Measurements from ENCODE around the gene CWC22.
"Not testable (repeated sequence)": the region's sequence is repeated elsewhere in the genome, so short reads cannot be mapped to it uniquely, and the experiment has no call there.

The CWC22 gene

DNA sequence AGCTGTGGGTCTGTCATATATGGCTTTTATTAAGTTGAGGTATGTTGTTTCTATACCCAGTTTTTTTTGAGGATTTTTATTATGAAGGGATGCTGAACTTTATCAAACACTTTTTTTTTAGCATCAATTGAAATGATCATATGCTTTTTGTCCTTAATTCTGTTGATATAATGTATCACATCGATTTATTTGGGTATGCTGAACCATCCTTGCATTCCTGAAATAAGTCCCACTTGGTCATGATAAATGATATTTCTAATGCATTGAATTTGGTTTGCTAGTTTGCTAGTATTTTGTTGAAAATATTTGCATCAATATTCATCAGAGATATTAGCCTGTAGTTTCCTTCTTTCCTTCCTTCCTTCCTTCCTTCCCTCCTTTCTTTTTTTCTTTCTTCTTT is 22.5 kb upstream of the CWC22 start:
- Histone ChIP-seq H3K4me1 (ENCODE audit: control insufficient read depth, insufficient read depth, low read length) (peaks cover 9% of the 10 kb centered on the region; the same call in 1 of the 2 replicates), H3K9me3 (ENCODE audit: control insufficient read depth, insufficient read depth, low read length) (no peaks in the 10 kb centered on the region), H3K9ac (ENCODE audit: low read depth, low read length) (no peak overlapping the region), H3K36me3 (ENCODE audit: control insufficient read depth, insufficient read depth, low read length) (no peaks in the 10 kb centered on the region), H3K4me3 (ENCODE audit: low read depth, low read length) (no peak overlapping the region), H3K27ac (ENCODE audit: low read depth, low read length) (no peak overlapping the region), H3K27me3 (ENCODE audit: control insufficient read depth, insufficient read depth, low read length) (no peaks in the 10 kb centered on the region)

DNA sequence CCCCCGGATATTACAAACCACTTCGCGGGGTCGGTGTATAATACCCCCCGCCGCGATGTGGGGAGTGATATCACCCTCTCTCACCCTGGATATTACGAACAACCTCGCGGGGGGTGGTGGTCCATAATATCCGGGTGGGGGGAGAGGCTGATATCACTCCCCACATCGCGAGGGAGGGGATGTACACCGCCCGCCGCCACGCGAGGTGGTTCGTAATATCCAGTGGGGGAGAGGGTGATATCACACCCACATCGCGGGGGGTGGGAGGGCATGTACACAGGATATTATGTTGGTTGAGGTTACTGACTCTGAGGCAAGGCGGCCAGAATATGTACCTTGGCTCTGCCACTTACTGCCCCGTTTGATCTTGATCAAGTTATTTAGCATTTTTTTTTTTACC is 14.8 kb upstream of the CWC22 start:
- H3K4me1 ChIP-seq (ENCODE audit: control insufficient read depth, insufficient read depth, low read length): no peaks in the 10 kb centered on the region; the same call in 1 of the 2 replicates
- no peaks in the 10 kb centered on the region for H3K9me3 ChIP-seq (ENCODE audit: control insufficient read depth, insufficient read depth, low read length)
- H3K4me3 ChIP-seq (ENCODE audit: low read depth, low read length): no peak overlapping the region
- no peaks in the 10 kb centered on the region for H3K36me3 ChIP-seq (ENCODE audit: control insufficient read depth, insufficient read depth, low read length)
- H3K27me3 ChIP-seq (ENCODE audit: control insufficient read depth, insufficient read depth, low read length): no peaks in the 10 kb centered on the region
- no peak overlapping the region for H3K9ac ChIP-seq (ENCODE audit: low read depth, low read length)
- no peak overlapping the region for H3K27ac ChIP-seq (ENCODE audit: low read depth, low read length)

DNA sequence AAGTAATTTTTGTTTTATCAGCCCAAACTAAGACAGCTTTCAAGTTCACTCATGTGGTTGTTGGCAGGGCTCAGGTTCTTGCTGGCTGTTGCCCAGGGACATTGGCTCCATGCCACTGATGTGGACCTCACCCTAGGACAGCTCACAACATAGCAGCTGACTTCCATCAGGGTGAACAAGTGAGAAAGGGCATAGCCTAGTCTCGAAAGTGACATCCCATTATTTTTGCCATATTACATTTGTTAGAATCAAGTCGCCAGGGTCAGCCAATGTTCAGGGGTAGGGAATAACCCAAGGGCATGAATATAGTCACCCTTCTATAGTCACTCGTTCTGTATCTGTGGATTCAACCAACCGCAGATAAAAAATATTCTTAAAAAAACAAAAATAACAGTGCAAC is 10.7 kb upstream of the CWC22 start:
- no peaks in the 10 kb centered on the region for H3K27me3 ChIP-seq (ENCODE audit: control insufficient read depth, insufficient read depth, low read length)
- H3K4me1 ChIP-seq (ENCODE audit: control insufficient read depth, insufficient read depth, low read length): no peaks in the 10 kb centered on the region; the same call in 1 of the 2 replicates
- H3K9me3 ChIP-seq (ENCODE audit: control insufficient read depth, insufficient read depth, low read length): no peaks in the 10 kb centered on the region
- no peaks in the 10 kb centered on the region for H3K36me3 ChIP-seq (ENCODE audit: control insufficient read depth, insufficient read depth, low read length)
- H3K9ac ChIP-seq (ENCODE audit: low read depth, low read length): no peak overlapping the region
- no peak overlapping the region for H3K27ac ChIP-seq (ENCODE audit: low read depth, low read length)
- no peak overlapping the region for H3K4me3 ChIP-seq (ENCODE audit: low read depth, low read length)

DNA sequence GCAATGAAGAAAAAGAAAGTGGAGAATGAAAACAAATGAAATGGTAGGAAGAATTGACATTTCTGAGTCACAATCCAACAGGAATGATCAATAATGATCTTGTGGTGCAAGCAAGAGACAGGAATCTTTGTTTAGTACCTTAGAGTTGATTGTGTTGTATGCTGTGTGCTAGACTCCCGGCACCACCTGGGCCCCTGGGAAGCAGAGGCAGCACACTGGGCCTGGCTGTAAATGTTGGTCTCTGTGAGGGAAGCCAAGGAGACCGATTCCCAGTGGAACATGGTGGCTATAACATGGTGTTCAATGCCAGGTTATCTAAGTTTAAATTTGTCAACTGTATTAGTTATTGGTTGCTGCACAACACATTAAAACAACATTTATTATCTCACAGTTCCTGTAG is 9.8 kb upstream of the CWC22 start:
- H3K9me3 ChIP-seq (ENCODE audit: control insufficient read depth, insufficient read depth, low read length): no peaks in the 10 kb centered on the region
- no peak overlapping the region for H3K4me3 ChIP-seq (ENCODE audit: low read depth, low read length)
- H3K9ac ChIP-seq (ENCODE audit: low read depth, low read length): no peak overlapping the region
- H3K4me1 ChIP-seq (ENCODE audit: control insufficient read depth, insufficient read depth, low read length): no peaks in the 10 kb centered on the region
- H3K36me3 ChIP-seq (ENCODE audit: control insufficient read depth, insufficient read depth, low read length): no peaks in the 10 kb centered on the region
- no peak overlapping the region for H3K27ac ChIP-seq (ENCODE audit: low read depth, low read length)
- no peaks in the 10 kb centered on the region for H3K27me3 ChIP-seq (ENCODE audit: control insufficient read depth, insufficient read depth, low read length)

DNA sequence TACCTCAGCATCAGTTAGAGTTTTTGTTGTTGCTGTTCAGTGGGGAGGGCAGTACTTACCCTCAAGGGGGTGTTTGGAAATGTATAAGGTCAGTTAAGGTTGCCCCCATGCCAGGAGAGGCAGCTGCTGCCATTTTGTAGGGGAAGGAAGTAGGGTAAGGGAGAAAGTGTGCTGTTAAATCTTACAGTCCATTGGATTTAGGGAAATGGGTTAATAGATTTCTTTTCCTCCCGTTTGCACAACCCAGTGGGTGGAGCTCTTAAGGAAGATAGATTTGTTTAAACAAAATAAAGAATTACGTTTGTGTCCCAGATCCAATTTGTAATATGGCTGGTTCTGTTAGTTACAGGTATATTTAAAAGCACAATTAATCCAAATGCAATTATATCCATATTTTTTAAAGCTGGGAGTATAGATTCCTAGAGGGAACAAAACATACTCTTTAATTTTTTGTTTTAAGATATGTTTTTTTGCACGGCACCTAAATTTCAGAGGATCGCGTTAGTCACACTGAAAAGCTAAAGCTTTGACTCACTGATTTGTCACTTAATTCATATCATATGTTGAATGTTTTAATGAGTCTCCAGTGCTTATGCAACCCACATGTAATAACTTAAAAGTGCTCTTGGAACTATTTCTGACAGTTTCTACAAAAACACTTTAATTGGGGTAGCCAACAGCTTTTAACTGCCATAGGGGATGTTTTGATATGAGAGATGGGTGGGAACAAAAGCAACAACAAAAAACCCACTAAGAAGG is 9.0 kb upstream of the CWC22 start:
- Histone ChIP-seq H3K9ac (ENCODE audit: low read depth, low read length) (no peak overlapping the region), H3K36me3 (ENCODE audit: control insufficient read depth, insufficient read depth, low read length) (no peaks in the 10 kb centered on the region), H3K4me1 (ENCODE audit: control insufficient read depth, insufficient read depth, low read length) (no peaks in the 10 kb centered on the region), H3K9me3 (ENCODE audit: control insufficient read depth, insufficient read depth, low read length) (no peaks in the 10 kb centered on the region), H3K27me3 (ENCODE audit: control insufficient read depth, insufficient read depth, low read length) (no peaks in the 10 kb centered on the region), H3K27ac (ENCODE audit: low read depth, low read length) (no peak overlapping the region), H3K4me3 (ENCODE audit: low read depth, low read length) (no peak overlapping the region)

DNA sequence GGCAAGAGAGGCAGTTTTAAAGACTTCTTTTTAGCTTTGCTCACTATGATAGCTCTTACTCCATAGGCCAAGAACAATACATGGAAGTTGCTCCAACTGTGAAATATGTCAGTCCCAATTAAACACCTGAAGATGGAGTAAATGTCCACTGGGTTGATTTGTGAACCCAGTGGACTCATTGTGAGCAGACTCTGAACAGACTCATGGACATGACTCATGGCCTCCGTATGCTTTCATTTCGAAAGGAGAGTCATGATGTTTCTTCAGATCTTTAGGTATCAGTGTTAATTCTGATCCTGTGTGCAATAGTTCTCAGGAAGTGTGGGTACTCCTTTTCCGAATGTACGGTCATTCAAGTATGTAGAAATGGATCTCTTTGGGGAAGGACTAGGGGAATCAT is 5.4 kb upstream of the CWC22 start:
- Histone ChIP-seq H3K9ac (ENCODE audit: low read depth, low read length) (no peak overlapping the region), H3K4me1 (ENCODE audit: control insufficient read depth, insufficient read depth, low read length) (0 out of 2 replicates have a peak, but pooled peaks cover under 1% of the 10 kb centered on the region), H3K4me3 (ENCODE audit: low read depth, low read length) (no peak overlapping the region), H3K27ac (ENCODE audit: low read depth, low read length) (no peak overlapping the region), H3K27me3 (ENCODE audit: control insufficient read depth, insufficient read depth, low read length) (no peaks in the 10 kb centered on the region), H3K9me3 (ENCODE audit: control insufficient read depth, insufficient read depth, low read length) (no peaks in the 10 kb centered on the region), H3K36me3 (ENCODE audit: control insufficient read depth, insufficient read depth, low read length) (no peaks in the 10 kb centered on the region)

- no peak overlapping the region for H3K27ac ChIP-seq (ENCODE audit: low read depth, low read length)
- H3K4me3 ChIP-seq (ENCODE audit: low read depth, low read length): no peak overlapping the region
- no peak overlapping the region for H3K9ac ChIP-seq (ENCODE audit: low read depth, low read length)
- no peaks in the 10 kb centered on the region for H3K36me3 ChIP-seq (ENCODE audit: control insufficient read depth, insufficient read depth, low read length)
- no peaks in the 10 kb centered on the region for H3K27me3 ChIP-seq (ENCODE audit: control insufficient read depth, insufficient read depth, low read length)
- peaks cover 8% of the 10 kb centered on the region; the same call in 1 of the 2 replicates for H3K4me1 ChIP-seq (ENCODE audit: control insufficient read depth, insufficient read depth, low read length)
- H3K9me3 ChIP-seq (ENCODE audit: control insufficient read depth, insufficient read depth, low read length): no peaks in the 10 kb centered on the region
Observed at GRCh38 chr2:180010701-180011100, 3.6 kb upstream of the CWC22 start.

GRCh38 chr2:180006231-180006630 is 866 bp downstream of the CWC22 start:
- H3K9ac ChIP-seq (ENCODE audit: low read depth, low read length): peak overlapping the region; percentile 96
- H3K27ac ChIP-seq (ENCODE audit: low read depth, low read length): peak overlapping the region; percentile 86
- peaks cover 27% of the 10 kb centered on the region; the same call in 1 of the 2 replicates for H3K4me1 ChIP-seq (ENCODE audit: control insufficient read depth, insufficient read depth, low read length)
- H3K36me3 ChIP-seq (ENCODE audit: control insufficient read depth, insufficient read depth, low read length): 0 out of 2 replicates have a peak, but pooled peaks cover 8% of the 10 kb centered on the region
- H3K9me3 ChIP-seq (ENCODE audit: control insufficient read depth, insufficient read depth, low read length): no peaks in the 10 kb centered on the region
- H3K4me3 ChIP-seq (ENCODE audit: low read depth, low read length): peak overlapping the region; percentile 92
- no peaks in the 10 kb centered on the region for H3K27me3 ChIP-seq (ENCODE audit: control insufficient read depth, insufficient read depth, low read length)

DNA sequence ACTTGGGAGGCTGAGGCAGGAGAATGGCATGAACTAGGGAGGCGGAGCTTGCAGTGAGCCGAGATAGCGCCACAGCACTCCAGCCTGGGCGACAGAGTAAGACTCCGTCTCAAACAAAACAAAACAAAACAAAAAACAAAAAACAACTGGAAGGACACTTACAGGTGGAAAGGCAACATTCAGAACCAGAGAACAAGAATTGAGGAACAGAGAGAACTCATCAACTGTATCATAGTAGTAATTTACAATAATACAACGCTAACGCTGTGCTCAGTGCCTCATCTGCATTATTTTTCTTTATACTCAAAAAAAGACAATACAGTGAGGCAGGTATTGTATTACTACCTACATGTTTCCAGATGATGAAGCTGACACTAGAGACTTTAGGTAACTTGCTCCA is 1.6 kb downstream of the CWC22 start:
- H3K9ac ChIP-seq (ENCODE audit: low read depth, low read length); H3K27me3 ChIP-seq (ENCODE audit: control insufficient read depth, insufficient read depth, low read length); H3K36me3 ChIP-seq (ENCODE audit: control insufficient read depth, insufficient read depth, low read length); H3K27ac ChIP-seq (ENCODE audit: low read depth, low read length); H3K9me3 ChIP-seq (ENCODE audit: control insufficient read depth, insufficient read depth, low read length): not testable (repeated sequence)
- peak overlapping the region; percentile 92 for H3K4me3 ChIP-seq (ENCODE audit: low read depth, low read length)
- H3K4me1 ChIP-seq (ENCODE audit: control insufficient read depth, insufficient read depth, low read length): peaks cover 27% of the 10 kb centered on the region; the same call in 1 of the 2 replicates

DNA sequence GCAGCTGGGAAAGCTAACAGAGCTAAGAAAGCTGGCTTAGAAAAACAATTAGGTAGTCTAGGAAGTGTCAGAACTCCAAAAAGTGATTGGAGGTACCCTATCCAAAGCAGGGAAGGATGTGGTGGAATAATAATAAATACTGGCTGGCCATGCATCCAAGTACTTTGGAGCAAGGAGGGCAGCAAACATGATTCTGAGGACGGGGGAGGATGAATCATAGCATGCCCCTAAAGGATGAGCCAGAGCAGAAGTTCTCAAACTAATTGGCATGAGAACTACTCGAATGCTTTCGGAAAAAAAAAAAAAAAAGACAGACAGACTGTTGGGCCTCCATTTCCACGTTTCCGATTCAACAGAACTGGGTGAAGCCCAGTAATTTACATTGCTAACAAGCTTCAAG is 2.4 kb downstream of the CWC22 start:
- Histone ChIP-seq H3K36me3 (ENCODE audit: control insufficient read depth, insufficient read depth, low read length) (0 out of 2 replicates have a peak, but pooled peaks cover 8% of the 10 kb centered on the region), H3K9me3 (ENCODE audit: control insufficient read depth, insufficient read depth, low read length) (no peaks in the 10 kb centered on the region), H3K4me3 (ENCODE audit: low read depth, low read length) (peak overlapping the region; percentile 39; the same call in 1 of the 2 replicates), H3K27ac (ENCODE audit: low read depth, low read length) (peak overlapping the region; percentile 73), H3K27me3 (ENCODE audit: control insufficient read depth, insufficient read depth, low read length) (no peaks in the 10 kb centered on the region), H3K9ac (ENCODE audit: low read depth, low read length) (no peak overlapping the region), H3K4me1 (ENCODE audit: control insufficient read depth, insufficient read depth, low read length) (peaks cover 27% of the 10 kb centered on the region; the same call in 1 of the 2 replicates)

DNA sequence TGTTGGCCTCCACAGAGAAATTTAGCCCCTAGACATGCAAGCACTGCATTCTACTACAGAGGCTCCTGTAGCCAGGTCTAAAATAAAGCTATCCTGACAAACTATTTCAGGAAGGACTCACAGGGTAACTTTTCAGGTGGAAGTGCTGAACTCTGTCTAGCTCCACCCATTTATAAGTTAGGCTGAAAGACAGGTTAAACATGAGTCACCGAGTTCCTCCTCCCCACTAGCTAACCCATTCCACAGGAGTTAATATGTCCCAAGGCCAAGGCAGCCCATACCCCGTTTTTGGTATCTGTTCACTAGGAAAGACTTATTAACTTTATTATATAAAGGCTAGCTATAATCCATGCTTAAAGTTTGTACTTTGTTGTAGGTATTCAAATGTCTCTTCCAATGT is 3.5 kb downstream of the CWC22 start:
- H3K27me3 ChIP-seq (ENCODE audit: control insufficient read depth, insufficient read depth, low read length): no peaks in the 10 kb centered on the region
- H3K4me3 ChIP-seq (ENCODE audit: low read depth, low read length): no peak overlapping the region
- no peak overlapping the region for H3K9ac ChIP-seq (ENCODE audit: low read depth, low read length)
- peaks cover 27% of the 10 kb centered on the region; the same call in 1 of the 2 replicates for H3K4me1 ChIP-seq (ENCODE audit: control insufficient read depth, insufficient read depth, low read length)
- no peaks in the 10 kb centered on the region for H3K9me3 ChIP-seq (ENCODE audit: control insufficient read depth, insufficient read depth, low read length)
- peaks cover 16% of the 10 kb centered on the region for H3K36me3 ChIP-seq (ENCODE audit: control insufficient read depth, insufficient read depth, low read length)
- H3K27ac ChIP-seq (ENCODE audit: low read depth, low read length): no peak overlapping the region
